Measurements from ENCODE around the gene TEX54. TPM values are rescaled to one million over a fixed set of nuclear protein-coding genes. Genes with fewer than 3 reads are reported as not detected.

Gene TEX54
- total and polyA plus RNA-seq, 2 of the 4 experiments (the other 2 are of a cell fraction): not detected

GRCh38 chr11:62810748-62811147, 21.9 kb downstream of the TEX54 start:
- Histone ChIP-seq H3K4me2 (ENCODE audit: low read depth, low read length) (no peak overlapping the region), H4K20me1 (ENCODE audit: insufficient read depth, low read length) (no peaks in the 10 kb centered on the region), H2BK20ac (ENCODE audit: low read depth, low read length) (no peak overlapping the region), H3K9ac (ENCODE audit: low read depth, low read length) (no peak overlapping the region), H3K4me1 (ENCODE audit: control insufficient read depth, insufficient read depth, low read length) (peaks cover 20% of the 10 kb centered on the region), H3K27me3 (ENCODE audit: control insufficient read depth, insufficient read depth, low read length) (no peaks in the 10 kb centered on the region), H3K4me3 (ENCODE audit: insufficient read depth, low read depth, low read length) (no peak overlapping the region), H2AK9ac (replicated peaks; ENCODE audit: low read depth, low read length, poor library complexity) (no peak overlapping the region), H4K91ac (ENCODE audit: insufficient read depth, low read depth, low read length) (no peak overlapping the region), H4K8ac (ENCODE audit: low read depth in 2 of 2, low read length in 2 of 2) (no peak overlapping the region), H2AFZ (replicated peaks; ENCODE audit: low read length, poor library complexity) (no peak overlapping the region), H3K9me3 (ENCODE audit: control insufficient read depth, insufficient read depth, low read length) (no peaks in the 10 kb centered on the region), H3K79me1 (ENCODE audit: low read depth in 1 of 2, low read length in 2 of 2) (peaks cover 0 to 20% of the 10 kb centered on the region in 2 experiments; a peak in 1 of 4 replicates), H2BK120ac (ENCODE audit: low read depth, low read length) (no peak overlapping the region), H2BK5ac (ENCODE audit: low read depth, low read length, poor library complexity, severe bottlenecking) (no peak overlapping the region), H3K9me1 (ENCODE audit: insufficient read depth, low read length) (peaks cover 18% of the 10 kb centered on the region), H2BK15ac (ENCODE audit: low read depth, low read length) (no peak overlapping the region), H3K36me3 (ENCODE audit: control insufficient read depth, insufficient read depth, low read length) (peaks cover 15% of the 10 kb centered on the region), H3K27ac (ENCODE audit: insufficient read depth, low read length) (no peak overlapping the region), H3K18ac (ENCODE audit: low read depth, low read length) (no peak overlapping the region), H3K56ac (ENCODE audit: extremely low read depth, insufficient read depth, low read length) (no peak overlapping the region), H3K4ac (ENCODE audit: low read depth, low read length) (no peak overlapping the region), H2AK5ac (ENCODE audit: low read depth, low read length) (no peak overlapping the region), H3K23ac (ENCODE audit: low read depth, low read length) (no peak overlapping the region), H4K5ac (ENCODE audit: low read depth, low read length) (no peak overlapping the region), H3K14ac (replicated peaks; ENCODE audit: low read depth, low read length) (no peak overlapping the region)
- ATAC-seq (ENCODE audit: low read depth): no peak
- POLR2A ChIA-PET (ENCODE audit: unreplicated experiment): interaction anchor here (0.7 kb wide), 1 partner anchor 109 kb away, joined by 3 read pairs; no protein-coding TSS in a partner anchor
- intact Hi-C loops (cut with micrococcal nuclease): no loop called here
- in situ Hi-C loops (cut with MboI; ENCODE audit: low sequenced_read_pairs): no loop called here
- dilution Hi-C loops (cut with HindIII; ENCODE audit: low sequenced_read_pairs, unreplicated experiment): no loop called here
- no TSS peak for BruUV-seq (replicated peaks)
- no peak for DNase-seq
- TF ChIP-seq ELK1 (IDR thresholded peaks at IDR 0.05; ENCODE audit: borderline replicate concordance, low read depth, low read length) (no peak), CHD1 (IDR thresholded peaks at IDR 0.05; ENCODE audit: low read depth, low read length) (no peak), RCOR1 (IDR thresholded peaks at IDR 0.05; ENCODE audit: insufficient replicate concordance, low read length) (no peak), NFE2L2 (IDR thresholded peaks at IDR 0.05; ENCODE audit: low read depth, low read length) (no peak), FOS (IDR thresholded peaks at IDR 0.05; ENCODE audit: low read depth, low read length) (no peak), RFX5 (IDR thresholded peaks at IDR 0.05; ENCODE audit: low read depth, low read length) (no peak), MAZ (IDR thresholded peaks at IDR 0.05; ENCODE audit: borderline replicate concordance, low read depth, low read length) (no peak), MAFK (IDR thresholded peaks at IDR 0.05; ENCODE audit: low read depth, low read length) (no peak), MXI1 (IDR thresholded peaks at IDR 0.05; ENCODE audit: borderline replicate concordance, low read depth, low read length) (no peak), CEBPB (IDR thresholded peaks at IDR 0.05; ENCODE audit: low read depth, low read length) (no peak), RAD21 (IDR thresholded peaks at IDR 0.05; ENCODE audit: low read length) (no peak), POLR2A (IDR thresholded peaks at IDR 0.05; ENCODE audit: low read depth, low read length) (no peak; the same call in 1 of the 2 replicates), SMC3 (IDR thresholded peaks at IDR 0.05; ENCODE audit: low read depth, low read length) (no peak)
- whole genome bisulfite sequencing, 2 experiments (ENCODE audit: extremely low coverage in 2 of 2, insufficient read length in 1 of 2): 38% methylated on average over 1 of the region's 1 CpG; no CpG with 5 or more reads in 1 of the 2 experiments
- CTCF ChIA-PET: no interaction called here
